ENCODE measurements around the gene TMC5.

- TF ChIP-seq CTCF (IDR thresholded peaks at IDR 0.05 in 4 of 5, conservative IDR thresholded peaks at IDR 0.05 in 1 of 5) (no peak), POLR2A (IDR thresholded peaks at IDR 0.05) (no peak)
These were observed 1.8 kb upstream of the TMC5 start for GRCh38 chr16:19415918-19416317.

All from gastrocnemius medialis (tissue), 4 donors.